Measurements from ENCODE around the gene GABBR2.

GABBR2 gene

DNA sequence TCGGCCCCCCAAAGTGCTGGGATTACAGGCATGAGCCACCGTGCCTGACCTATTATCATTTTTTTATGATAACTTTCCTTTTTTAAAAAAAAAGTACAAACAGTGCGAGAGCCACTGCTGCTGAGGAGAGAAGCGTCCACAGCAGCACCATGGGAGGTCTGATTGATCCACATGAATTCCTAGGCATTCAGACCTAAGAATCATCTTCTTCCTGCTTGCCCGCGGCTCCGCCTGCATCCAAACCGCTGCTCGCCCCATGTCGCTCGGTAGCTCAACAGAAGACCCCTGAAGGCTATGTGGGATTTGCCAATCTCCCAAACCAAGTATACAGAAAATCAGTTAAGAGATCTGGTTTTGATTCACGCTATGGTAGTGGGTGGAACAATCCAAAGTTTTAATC, 102.0 kb downstream of the GABBR2 start:
- Histone ChIP-seq H3K27ac (ENCODE audit: low read length) (no peak overlapping the region), H3K36me3 (replicated peaks; ENCODE audit: low read depth, low read length) (no peaks in the 10 kb centered on the region), H2AFZ (ENCODE audit: low read depth, low read length) (no peak overlapping the region), H3K4me1 (ENCODE audit: low read length) (no peaks in the 10 kb centered on the region), H3K4me2 (ENCODE audit: low read length) (no peak overlapping the region), H3K79me2 (ENCODE audit: low read length) (no peaks in the 10 kb centered on the region), H3K27me3 (ENCODE audit: low read depth, low read length) (peaks cover 9% of the 10 kb centered on the region), H3K9ac (ENCODE audit: low read length) (no peak overlapping the region), H3K4me3 (ENCODE audit: low read length) (no peak overlapping the region), H4K20me1 (ENCODE audit: insufficient read depth, low read length) (no peaks in the 10 kb centered on the region), H3K9me3 (ENCODE audit: insufficient read depth, low read length) (no peaks in the 10 kb centered on the region)
- TF ChIP-seq EZH2phosphoT487 (IDR thresholded peaks at IDR 0.05; ENCODE audit: low read depth), result no peak
- TF ChIP-seq, protein P1, sequence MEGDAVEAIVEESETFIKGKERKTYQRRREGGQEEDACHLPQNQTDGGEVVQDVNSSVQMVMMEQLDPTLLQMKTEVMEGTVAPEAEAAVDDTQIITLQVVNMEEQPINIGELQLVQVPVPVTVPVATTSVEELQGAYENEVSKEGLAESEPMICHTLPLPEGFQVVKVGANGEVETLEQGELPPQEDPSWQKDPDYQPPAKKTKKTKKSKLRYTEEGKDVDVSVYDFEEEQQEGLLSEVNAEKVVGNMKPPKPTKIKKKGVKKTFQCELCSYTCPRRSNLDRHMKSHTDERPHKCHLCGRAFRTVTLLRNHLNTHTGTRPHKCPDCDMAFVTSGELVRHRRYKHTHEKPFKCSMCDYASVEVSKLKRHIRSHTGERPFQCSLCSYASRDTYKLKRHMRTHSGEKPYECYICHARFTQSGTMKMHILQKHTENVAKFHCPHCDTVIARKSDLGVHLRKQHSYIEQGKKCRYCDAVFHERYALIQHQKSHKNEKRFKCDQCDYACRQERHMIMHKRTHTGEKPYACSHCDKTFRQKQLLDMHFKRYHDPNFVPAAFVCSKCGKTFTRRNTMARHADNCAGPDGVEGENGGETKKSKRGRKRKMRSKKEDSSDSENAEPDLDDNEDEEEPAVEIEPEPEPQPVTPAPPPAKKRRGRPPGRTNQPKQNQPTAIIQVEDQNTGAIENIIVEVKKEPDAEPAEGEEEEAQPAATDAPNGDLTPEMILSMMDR (IDR thresholded peaks at IDR 0.05; ENCODE audit: low read depth, low read length), result no peak

DNA sequence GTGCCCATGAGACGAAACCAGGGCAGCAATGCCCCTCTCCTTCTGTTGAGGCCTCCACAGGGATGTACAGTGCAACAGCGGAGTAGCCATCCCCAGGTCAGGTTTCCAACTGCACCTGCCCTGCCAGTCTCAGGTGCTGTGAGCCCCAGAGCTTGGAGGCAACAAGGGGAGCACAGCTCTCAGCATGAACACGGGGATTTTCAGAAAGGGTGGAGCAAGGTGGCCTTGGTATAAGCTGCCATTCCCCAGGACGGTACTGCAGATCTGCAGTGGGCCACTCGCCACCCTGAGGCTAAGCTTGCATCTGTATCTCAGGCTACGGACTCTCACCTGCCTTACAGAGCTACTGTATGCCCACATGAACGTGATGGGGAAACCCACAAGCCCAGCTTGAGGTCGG, 103.6 kb downstream of the GABBR2 start:
- H2AFZ ChIP-seq (ENCODE audit: low read depth, low read length), result no peak overlapping the region
- no peaks in the 10 kb centered on the region for H3K4me1 ChIP-seq (ENCODE audit: low read length)
- no peak for TF ChIP-seq EZH2phosphoT487 (IDR thresholded peaks at IDR 0.05; ENCODE audit: low read depth)
- TF ChIP-seq, protein P1 (IDR thresholded peaks at IDR 0.05; ENCODE audit: low read depth, low read length), result no peak
- H3K9ac ChIP-seq (ENCODE audit: low read length), result no peak overlapping the region
- peaks cover 9% of the 10 kb centered on the region for H3K27me3 ChIP-seq (ENCODE audit: low read depth, low read length)
- H3K79me2 ChIP-seq (ENCODE audit: low read length), result no peaks in the 10 kb centered on the region
- no peak overlapping the region for H3K27ac ChIP-seq (ENCODE audit: low read length)
- no peaks in the 10 kb centered on the region for H4K20me1 ChIP-seq (ENCODE audit: insufficient read depth, low read length)
- no peaks in the 10 kb centered on the region for H3K36me3 ChIP-seq (replicated peaks; ENCODE audit: low read depth, low read length)
- H3K4me3 ChIP-seq (ENCODE audit: low read length), result no peak overlapping the region
- no peaks in the 10 kb centered on the region for H3K9me3 ChIP-seq (ENCODE audit: insufficient read depth, low read length)
- no peak overlapping the region for H3K4me2 ChIP-seq (ENCODE audit: low read length)

- Histone ChIP-seq H2AFZ (ENCODE audit: low read depth, low read length) (no peak overlapping the region), H3K9ac (ENCODE audit: low read length) (no peak overlapping the region), H4K20me1 (ENCODE audit: insufficient read depth, low read length) (no peaks in the 10 kb centered on the region), H3K9me3 (ENCODE audit: insufficient read depth, low read length) (no peaks in the 10 kb centered on the region), H3K27ac (ENCODE audit: low read length) (no peak overlapping the region), H3K27me3 (ENCODE audit: low read depth, low read length) (peaks cover 4% of the 10 kb centered on the region), H3K4me2 (ENCODE audit: low read length) (no peak overlapping the region), H3K4me3 (ENCODE audit: low read length) (no peak overlapping the region), H3K36me3 (replicated peaks; ENCODE audit: low read depth, low read length) (no peaks in the 10 kb centered on the region), H3K4me1 (ENCODE audit: low read length) (no peaks in the 10 kb centered on the region), H3K79me2 (ENCODE audit: low read length) (no peaks in the 10 kb centered on the region)
- TF ChIP-seq, protein P1 (IDR thresholded peaks at IDR 0.05; ENCODE audit: low read depth, low read length), result no peak
- no peak for TF ChIP-seq EZH2phosphoT487 (IDR thresholded peaks at IDR 0.05; ENCODE audit: low read depth)
These were observed 104.8 kb downstream of the GABBR2 start for GRCh38 chr9:98603821-98604383.

DNA sequence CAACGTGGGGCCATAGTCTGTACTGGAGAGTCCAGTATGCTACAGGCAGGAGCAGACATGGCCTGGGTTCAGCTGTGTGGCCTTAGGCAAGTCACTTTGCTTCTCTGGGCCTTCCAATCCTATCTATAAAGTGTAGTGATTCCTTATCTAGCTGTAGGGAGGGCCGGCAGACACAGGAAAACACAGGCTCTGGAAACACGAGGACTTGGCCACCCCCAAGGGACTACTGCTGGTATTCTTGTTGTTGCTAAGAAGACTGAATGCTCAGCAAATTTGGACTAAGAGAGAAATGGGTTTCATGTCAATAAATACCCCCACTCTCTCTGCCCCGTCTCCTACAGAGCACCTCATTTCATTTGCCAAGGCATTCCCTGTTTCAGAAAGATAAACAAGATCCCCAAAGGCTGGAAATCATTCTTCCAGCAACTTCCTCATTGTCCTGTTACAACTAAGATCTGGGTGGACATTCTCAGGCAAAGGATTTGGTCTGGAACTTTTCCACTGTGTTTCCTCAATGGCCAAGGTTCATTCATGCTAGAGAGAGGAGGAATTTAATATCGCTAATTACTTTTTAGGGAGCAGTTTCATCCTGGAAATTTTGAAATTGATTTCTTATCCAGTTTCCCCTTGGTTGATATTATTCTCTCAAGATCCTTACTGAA, 105.8 kb downstream of the GABBR2 start:
- no peak overlapping the region for H3K4me2 ChIP-seq (ENCODE audit: low read length)
- H3K27me3 ChIP-seq (ENCODE audit: low read depth, low read length), result no peaks in the 10 kb centered on the region; the same call in 1 of the 2 replicates
- TF ChIP-seq, protein P1 (IDR thresholded peaks at IDR 0.05; ENCODE audit: low read depth, low read length), result no peak
- no peak for TF ChIP-seq EZH2phosphoT487 (IDR thresholded peaks at IDR 0.05; ENCODE audit: low read depth)
- H3K9ac ChIP-seq (ENCODE audit: low read length), result no peak overlapping the region
- H4K20me1 ChIP-seq (ENCODE audit: insufficient read depth, low read length), result no peaks in the 10 kb centered on the region
- H3K9me3 ChIP-seq (ENCODE audit: insufficient read depth, low read length), result no peaks in the 10 kb centered on the region
- H2AFZ ChIP-seq (ENCODE audit: low read depth, low read length), result no peak overlapping the region
- no peaks in the 10 kb centered on the region for H3K79me2 ChIP-seq (ENCODE audit: low read length)
- H3K27ac ChIP-seq (ENCODE audit: low read length), result no peak overlapping the region
- no peaks in the 10 kb centered on the region for H3K36me3 ChIP-seq (replicated peaks; ENCODE audit: low read depth, low read length)
- H3K4me1 ChIP-seq (ENCODE audit: low read length), result no peaks in the 10 kb centered on the region
- no peak overlapping the region for H3K4me3 ChIP-seq (ENCODE audit: low read length)

All from OCI-LY3 (cell line).